NCI-H2196 treated with DMSO at 0.1 percent for 48 hours (cell line): ENCODE measurements around the gene NEDD4L.
"Not testable (repeated sequence)": the region's sequence is repeated elsewhere in the genome, so short reads cannot be mapped to it uniquely, and the experiment has no call there.

Experiments used
- DNase-seq: peaks from one replicate; lab custom pipeline; 2025; ENCODE audit not compliant: unreplicated experiment; lab: John Stamatoyannopoulos, UW

Gene NEDD4L

GRCh38 chr18:58280191-58280590 lies 236.2 kb downstream of the NEDD4L start:
- DNase-seq, result no peak

GRCh38 chr18:58282872-58283271 lies 238.8 kb downstream of the NEDD4L start:
- DNase-seq, result not testable (repeated sequence)

GRCh38 chr18:58284699-58285448 lies 240.8 kb downstream of the NEDD4L start:
- no peak for DNase-seq

GRCh38 chr18:58285449-58286130 lies 241.6 kb downstream of the NEDD4L start:
- DNase-seq, result no peak

GRCh38 chr18:58286632-58287352 lies 242.8 kb downstream of the NEDD4L start:
- no peak for DNase-seq

- no peak for DNase-seq
Measured at GRCh38 chr18:58287353-58288274, 243.6 kb downstream of the NEDD4L start.

- no peak for DNase-seq
Measured at GRCh38 chr18:58288921-58289797, 245.1 kb downstream of the NEDD4L start.

GRCh38 chr18:58290116-58290695 lies 246.2 kb downstream of the NEDD4L start:
- no peak for DNase-seq

GRCh38 chr18:58291131-58291530 lies 247.1 kb downstream of the NEDD4L start:
- no peak for DNase-seq

- DNase-seq, result no peak
Measured at GRCh38 chr18:58292638-58293037, 248.6 kb downstream of the NEDD4L start.

- no peak for DNase-seq
Measured at GRCh38 chr18:58297198-58297597, 253.2 kb downstream of the NEDD4L start.

GRCh38 chr18:58298251-58299134 lies 254.5 kb downstream of the NEDD4L start:
- DNase-seq, result no peak

GRCh38 chr18:58299135-58299473 lies 255.1 kb downstream of the NEDD4L start:
- DNase-seq, result no peak

- DNase-seq, result no peak
Measured at GRCh38 chr18:58299936-58300335, 255.9 kb downstream of the NEDD4L start.

- no peak for DNase-seq
Measured at GRCh38 chr18:58300867-58301266, 256.8 kb downstream of the NEDD4L start.

- no peak for DNase-seq
Measured at GRCh38 chr18:58302811-58303210, 258.8 kb downstream of the NEDD4L start.

GRCh38 chr18:58303363-58303762 lies 259.3 kb downstream of the NEDD4L start:
- DNase-seq, result no peak

GRCh38 chr18:58305792-58306191 lies 261.8 kb downstream of the NEDD4L start:
- no peak for DNase-seq

GRCh38 chr18:58307441-58307840 lies 263.4 kb downstream of the NEDD4L start:
- no peak for DNase-seq
